ENCODE results near the gene MAP3K14.
"Not testable (repeated sequence)": the region's sequence is repeated elsewhere in the genome, so short reads cannot be mapped to it uniquely, and the experiment has no call there.

The MAP3K14 gene

DNA sequence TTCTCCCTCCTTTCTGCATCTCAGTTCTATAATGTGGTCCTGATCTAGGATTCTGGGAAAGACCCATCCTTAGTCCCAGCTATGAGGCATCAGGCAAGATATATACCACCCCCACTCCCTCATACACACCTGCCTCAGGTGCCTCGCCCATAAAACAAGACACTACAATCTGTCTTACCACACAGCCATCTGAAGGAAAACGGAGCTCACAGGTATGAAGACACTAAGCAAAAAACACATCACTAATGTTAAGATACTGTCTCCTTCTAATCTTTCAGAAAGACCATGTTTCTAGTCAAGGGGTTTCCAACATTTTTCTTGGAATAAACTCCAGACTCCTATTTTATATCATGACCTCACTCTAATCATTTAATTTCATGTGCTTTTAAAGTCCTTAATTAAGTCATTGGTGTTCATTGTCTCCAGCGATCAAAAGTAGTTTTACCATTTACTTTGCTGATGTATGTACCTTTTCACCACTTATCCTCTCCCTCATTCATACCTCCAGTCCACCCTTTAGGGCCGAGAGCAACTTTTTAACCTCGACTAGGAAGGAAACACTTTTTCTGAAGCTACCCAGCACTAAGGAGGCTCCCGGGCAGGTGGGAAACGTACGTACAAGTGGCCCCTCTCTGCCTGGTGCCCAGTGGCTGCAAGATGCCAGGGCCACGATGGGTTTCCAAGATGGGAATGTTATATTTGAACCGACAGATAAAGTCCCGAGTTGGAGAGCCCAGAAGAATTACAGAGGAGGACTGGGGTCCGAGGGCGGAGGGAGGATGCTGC is 979 bp downstream of the MAP3K14 start:
- DNase-seq (ENCODE audit: low read depth) = no peak

DNA sequence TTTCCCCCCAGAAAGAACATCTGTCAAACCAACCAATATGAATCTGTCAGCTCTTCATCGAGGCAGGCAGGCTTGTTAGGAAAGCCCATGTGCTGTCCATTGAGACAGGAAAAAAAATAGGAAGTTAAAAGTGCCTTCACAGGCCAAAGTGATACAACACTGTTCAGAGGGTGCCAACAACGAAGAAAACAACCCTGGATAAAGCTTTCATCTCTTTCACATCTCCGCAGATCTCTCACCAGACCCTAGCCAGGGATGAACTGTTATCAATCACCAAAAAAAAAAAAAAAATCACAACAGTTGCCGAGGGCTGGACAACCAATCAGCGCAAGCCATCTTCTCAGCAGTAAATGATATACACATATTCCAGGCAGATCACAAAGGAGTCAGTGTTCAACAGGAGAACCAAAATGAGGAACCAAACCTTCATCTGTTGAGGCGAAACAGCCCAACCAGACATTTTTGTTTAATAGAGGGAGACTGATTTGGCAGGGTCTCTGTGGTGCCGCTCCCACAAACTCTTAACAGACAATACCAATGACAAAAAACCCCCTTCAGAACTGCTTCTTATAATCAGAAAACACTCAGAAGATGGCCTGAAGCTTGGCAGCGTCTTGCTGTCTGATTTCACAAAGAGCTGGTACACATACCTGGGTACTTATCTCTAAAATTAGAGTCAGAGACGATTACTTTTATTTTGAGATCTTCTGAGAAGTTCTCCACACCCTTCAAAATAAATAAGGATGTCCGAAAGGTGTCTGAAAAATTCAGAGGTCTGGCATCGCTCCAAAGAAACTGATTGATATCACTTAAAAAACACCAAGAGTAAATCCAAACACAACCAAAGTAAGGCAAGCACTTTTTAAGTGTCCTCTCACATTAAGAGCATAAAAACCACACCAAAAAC is 1.8 kb downstream of the MAP3K14 start:
- no peak for DNase-seq (ENCODE audit: low read depth)

DNA sequence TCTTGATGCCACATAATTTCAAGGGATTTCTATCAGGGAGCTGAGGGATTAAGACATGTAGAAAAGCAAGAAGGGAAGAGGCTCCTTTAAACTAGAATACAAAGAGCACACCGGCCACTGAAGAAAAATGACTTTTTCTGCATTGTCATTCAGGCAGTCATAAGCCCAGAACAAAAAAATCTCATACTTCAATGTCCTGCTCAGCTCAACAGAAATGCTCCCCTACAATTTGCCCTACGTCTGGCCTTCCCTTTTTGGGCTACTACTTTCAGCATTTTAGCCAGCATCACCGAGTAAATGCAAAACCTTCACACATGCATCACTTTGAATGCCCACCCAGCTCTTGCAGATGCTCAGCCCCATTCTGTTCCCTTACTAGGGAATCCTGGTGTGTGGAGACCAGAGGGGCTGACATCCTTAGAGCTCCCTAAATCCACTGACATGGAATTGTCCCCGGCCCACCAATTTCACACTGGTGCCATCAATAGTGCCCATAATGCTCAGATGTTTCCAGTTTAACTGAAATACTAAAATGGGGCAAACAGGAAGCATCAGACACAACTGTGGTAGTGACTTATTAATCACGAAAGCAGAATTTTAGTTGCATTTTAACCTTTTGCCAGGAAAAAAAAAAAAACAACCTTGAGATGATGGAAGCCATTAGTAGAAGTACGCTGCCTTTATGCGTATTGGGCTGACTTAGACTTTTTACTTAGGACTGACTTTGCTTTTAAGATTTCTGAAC is 2.7 kb downstream of the MAP3K14 start:
- DNase-seq (ENCODE audit: low read depth) = no peak

DNA sequence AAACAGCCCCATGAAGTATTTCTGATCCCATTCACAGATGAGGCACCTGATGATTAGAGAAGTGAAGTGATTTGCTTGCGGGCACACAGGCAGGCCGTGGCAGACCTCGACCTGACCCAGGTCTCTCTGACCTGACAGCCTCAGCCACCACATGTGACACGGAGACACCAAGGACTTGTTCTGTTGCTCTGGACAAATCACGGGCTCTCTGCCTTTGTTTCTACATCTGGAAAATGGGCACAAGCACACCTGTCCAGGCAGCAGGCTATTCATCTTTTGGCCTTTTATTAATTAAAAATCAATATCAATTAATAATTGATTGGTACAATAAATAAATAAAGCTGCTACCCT is 3.4 kb downstream of the MAP3K14 start:
- DNase-seq (ENCODE audit: low read depth) = no peak

DNA sequence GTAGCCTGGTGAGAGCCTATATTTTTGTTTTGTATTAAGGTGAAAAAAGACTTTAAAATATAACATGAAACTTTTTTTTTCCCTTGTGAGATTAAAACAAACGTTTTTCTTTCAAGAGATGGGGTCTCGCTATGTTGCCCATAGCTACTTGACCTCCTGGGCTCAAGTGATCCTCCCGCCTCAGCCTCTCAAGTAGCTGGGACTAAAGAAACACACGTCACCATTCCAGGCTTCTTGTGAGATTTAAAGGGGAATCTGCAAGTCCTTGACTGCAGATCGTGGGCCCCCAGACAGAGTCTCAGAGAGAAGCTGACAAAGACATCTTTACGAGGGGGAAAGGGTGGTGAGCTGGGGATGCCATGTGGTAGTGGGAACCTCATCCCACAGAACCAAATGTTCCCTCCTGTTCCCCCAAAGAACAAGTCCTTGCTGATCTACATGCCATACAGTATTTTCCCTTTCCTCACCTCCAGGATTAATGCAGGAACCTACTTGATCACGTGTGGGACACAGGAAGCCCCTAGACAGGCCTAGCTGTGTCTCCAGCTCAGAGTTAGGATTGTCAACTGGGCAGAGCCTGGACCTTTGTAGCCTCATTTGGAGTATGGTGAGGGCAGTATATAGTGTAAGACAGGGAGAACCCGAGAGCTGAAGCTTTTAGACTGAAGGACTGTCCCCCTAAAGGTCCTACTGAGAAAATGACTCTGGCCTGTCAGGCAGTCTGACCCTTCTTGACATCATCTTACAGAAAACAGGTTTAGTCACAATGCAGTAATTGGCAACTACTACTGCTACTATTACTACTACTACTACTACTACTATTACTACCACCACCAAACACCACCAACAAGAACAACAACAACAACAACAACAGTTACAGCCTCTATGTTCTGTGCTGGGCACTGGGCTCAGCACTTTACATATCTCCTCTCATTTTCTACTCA is 4.1 kb downstream of the MAP3K14 start:
- DNase-seq (ENCODE audit: low read depth) = no peak

DNA sequence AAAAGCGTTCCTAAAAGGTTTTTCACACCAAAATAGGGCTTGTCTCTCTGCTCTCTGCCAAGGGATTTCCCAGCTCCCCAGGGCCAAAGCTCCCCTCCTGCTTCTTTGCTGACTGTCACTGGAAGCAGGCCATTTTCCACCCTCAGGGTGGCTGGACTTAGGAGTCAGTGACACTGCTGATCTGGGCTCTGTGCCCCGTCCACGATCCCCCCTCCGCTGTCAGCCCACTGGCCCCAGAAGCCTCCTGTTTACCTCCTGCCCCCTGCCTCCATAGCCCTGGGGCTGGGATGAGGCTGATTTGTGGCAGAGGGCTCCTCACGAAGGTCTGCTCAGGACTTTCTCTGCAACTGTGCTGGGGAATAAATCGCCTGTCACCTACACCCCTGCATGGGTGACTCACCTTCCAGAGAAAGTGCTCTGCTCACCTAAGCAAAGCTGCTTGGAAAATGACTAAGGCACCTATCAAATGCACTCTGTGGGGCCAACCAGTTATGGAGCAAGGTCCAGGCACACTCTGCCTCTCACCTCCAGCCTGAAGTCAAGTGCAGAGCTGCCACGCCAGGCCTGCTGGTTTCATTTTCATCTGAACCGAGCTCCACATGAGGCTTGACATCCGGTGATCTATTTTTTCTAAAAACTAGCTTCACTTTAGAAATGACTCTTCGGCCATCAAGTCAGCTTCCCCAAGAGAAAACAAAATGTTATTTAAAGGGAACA is 4.9 kb downstream of the MAP3K14 start:
- peak; percentile 36 for DNase-seq (ENCODE audit: low read depth)

DNA sequence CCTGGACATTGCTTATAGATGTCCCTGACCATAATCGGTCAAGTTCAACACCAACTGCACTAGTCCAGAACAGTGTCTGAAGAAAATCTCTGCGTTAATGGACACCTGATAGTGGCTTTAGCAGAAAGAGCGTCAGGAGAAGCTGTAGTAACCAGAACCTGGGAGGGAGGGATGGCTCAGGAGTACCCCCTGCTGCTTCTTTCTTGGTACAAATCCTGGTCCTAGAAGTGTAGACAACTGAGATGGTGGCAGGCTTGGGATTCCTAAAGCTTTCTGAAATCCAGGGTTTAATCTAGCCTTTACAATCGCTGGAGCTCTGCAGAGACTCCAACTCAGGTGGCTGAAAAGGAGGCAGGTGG is 5.4 kb downstream of the MAP3K14 start:
- no peak for DNase-seq (ENCODE audit: low read depth)

DNA sequence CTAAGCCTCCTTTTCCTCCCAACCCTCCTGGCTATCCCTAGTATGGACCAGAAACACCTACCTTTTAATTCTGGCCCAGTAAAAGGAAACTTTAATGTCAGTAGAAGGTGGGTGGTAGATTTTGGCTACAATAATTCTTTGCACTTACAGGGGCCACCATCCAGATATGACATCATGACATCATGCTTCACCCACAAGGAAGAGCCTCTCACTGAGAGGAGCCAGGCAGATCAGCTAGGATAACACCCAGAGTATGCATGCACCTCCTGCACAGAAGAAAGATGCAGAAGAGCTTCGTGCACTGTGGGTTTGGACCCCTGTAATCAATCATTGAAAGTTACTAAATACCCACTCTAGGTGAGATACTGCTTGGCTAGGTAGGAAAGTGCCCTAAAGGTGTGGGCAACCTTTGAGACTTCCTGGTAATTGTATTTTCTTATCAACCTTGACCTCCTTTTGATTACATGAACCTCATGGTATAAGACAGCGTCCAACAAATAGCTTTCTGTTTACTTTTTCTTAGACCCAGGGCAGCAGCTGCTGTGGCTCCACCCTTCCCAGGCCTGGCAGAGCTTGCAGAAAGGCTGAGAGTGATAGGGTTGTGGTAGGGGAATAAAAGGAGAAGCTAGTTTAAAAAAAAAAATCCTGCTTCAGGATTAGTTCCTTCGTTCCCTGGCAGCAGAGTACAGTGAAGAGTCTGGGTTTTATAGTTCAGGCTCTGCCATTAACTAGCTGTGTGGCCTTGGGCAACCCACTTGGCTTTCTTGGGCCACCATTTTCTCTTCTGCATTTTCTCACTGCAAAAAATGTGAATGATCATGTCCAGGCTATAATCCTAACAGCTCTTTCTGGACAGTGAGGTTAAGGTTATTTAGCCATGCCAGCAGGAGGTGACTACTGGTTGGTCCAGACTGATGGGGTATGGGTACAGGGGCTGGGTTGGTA is 6.2 kb downstream of the MAP3K14 start:
- no peak for DNase-seq (ENCODE audit: low read depth)

DNA sequence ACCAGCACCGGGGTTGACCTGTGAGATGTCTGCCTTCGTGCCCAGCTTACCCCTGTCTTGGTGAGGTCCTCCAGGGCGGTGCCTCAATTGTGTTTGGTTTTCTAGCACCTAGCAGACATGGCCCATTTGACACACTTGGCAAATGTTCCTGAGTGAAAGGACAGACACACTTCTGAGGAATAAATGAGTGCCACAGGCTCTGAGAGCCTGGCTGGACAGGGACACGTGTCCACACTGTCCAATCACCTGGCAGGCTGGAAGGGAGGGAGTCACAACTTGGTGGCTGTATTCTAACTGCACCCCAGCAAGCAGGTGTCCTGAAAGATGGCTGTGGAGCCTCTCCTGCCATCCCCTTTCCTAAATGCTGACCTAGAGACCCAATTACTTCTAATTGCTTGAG is 7.4 kb downstream of the MAP3K14 start:
- DNase-seq (ENCODE audit: low read depth) = no peak

DNA sequence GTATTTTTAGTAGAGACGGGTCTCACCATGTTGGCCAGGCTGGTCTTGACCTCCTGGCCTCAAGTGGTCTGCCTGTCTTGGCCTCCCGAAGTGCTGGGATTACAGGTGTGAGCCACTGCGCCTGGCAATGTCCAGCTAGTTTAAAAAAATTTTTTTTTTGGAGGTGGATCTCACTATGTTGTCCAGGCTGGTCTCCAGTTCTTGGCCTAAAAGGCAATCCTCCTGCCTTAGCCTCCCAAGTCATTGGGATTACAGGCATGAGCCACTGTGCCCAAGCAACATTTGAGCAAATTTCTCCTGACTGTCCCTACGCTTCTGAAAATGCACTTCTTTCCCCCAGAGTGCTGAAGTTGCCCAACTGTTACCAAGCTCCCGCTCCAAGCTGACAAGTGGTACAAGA is 8.0 kb downstream of the MAP3K14 start:
- no peak for DNase-seq (ENCODE audit: low read depth)

DNA sequence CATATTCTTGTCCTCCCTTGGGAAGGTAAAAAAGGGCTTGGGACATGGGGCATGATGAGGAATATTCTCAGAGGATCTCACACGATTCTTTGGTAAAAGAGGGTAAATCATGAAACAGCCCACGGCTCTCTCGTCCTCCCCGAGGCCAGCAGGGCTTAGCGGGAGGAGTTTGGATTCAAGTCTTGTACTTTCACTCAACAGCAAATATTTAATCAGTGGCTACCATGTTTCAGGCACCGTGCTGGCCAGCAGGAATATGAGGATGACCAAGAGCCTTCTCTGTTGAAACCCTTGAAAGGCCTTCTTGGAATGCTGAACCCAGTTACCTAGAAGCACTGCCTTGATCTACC is 8.8 kb downstream of the MAP3K14 start:
- DNase-seq (ENCODE audit: low read depth) = no peak

DNA sequence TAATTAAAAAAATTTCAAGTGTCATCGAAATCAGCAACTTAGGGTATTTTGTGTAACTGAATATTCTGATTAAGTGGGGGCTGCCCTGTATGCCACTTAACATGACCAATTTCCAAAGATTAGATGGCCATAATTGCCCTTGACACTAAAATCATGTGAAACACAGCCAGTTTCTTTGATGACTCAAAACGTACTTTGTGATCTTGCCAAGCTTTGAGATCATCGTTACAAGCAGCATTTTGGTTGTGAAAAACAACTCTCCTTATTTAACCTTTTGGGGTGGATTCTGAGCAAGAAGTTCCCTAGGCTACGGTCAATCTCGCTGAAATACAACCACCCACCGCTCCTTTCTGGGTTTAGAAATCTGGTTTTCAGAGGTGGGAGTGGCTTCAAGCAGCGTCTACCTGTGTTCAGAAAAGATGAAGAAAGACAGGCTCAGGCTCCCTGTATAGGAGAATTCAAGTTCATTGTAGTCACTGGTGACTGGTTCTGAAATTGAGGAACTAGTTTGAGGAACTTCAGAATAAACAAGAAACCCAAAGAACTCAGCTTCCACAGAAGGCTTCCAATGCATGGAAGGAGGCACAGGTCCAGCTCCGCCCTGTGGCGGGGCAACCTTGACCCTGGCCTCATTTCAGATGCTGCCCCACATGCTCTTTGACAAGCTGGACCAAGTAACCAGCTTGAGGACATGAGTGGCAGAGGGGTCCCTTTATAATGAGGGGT is 9.4 kb downstream of the MAP3K14 start:
- no peak for DNase-seq (ENCODE audit: low read depth)

DNA sequence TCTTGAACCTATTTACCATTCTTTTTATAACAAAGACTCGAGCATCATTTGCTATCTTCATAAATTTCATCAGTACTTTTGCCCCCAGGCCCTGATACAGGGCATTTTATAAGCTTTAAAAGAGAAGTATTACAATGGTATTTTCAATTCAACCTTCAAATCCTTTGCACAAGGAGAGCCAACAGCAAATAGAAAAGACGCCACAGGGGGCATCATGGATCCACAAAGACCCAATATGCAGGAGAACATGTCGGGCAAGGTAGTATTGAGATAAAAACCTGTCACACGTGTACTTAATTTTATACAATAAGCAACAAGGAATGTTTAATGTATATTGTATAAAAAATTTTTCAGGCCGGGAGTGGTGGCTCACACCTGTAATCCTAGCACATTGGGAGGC is 10.2 kb downstream of the MAP3K14 start:
- no peak for DNase-seq (ENCODE audit: low read depth)

DNA sequence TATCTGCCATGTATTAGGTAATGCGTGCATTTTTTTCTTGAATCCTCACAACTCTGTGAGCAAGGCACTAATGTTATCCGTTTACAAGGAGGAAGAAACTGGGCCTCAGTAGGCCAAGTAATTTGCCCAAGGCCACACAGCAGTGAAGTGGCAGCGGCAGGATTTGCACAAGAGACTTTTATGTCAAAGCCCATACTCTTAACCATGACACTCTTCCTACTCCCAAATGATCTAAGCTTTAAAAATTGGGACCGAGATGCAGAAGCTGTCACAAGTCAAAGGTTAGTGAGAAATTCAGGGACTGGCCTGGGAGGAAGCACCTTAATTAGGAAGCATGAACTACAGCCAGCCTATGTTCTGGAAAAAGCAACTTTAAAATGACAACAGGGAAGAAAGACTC is 10.7 kb downstream of the MAP3K14 start:
- no peak for DNase-seq (ENCODE audit: low read depth)

DNA sequence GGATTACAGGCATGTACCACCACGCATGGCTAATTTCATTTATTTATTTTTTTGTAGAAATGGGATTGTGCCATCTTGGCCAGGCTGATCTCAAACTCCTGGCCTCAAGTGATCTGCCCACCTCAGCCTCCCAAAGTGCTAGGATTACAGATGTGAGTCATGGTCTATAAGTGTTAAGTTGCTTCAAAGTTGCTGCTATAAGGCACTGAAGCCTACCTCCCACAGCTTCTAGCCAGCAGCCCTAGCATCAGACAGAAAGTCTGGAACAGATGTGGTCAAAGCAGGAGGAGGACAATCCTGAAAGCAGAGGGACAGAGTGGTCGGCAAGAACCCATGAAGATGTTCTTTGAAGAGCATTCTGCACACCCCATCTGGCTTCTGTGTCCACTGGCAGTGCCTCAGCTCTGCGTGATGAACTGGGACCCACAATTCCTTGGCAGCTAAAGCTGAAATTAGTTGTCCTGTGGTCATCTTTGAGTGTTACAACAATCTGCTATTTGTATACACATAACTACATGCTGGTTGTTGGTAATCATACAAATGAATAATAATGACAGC is 11.2 kb downstream of the MAP3K14 start:
- DNase-seq (ENCODE audit: low read depth) = no peak

DNA sequence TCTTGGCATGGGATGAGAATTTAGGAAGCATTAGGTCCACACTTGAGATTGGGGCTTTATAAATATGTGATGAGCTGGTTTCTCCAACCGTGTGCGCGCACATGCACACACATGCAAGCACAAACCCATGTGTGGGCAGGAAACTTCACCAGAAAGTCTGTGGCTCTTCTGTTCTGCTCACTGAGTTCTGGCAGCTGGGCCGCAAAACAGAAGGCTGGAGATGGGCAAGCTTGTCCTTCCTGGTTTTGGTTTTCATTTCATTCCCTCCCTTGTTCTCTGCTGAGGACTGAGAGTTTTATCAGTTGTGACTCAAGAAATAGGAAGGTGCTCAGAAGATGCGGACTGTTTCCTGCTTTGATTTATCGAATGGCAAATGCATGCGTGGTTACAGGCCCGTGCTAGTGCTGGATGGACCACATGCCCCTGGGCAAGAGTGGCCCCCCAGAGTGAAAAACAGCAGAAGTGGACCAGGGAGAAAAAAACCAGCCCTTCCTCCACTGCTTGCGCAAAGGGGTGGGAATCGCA is 14.1 kb downstream of the MAP3K14 start:
- no peak for DNase-seq (ENCODE audit: low read depth)

DNA sequence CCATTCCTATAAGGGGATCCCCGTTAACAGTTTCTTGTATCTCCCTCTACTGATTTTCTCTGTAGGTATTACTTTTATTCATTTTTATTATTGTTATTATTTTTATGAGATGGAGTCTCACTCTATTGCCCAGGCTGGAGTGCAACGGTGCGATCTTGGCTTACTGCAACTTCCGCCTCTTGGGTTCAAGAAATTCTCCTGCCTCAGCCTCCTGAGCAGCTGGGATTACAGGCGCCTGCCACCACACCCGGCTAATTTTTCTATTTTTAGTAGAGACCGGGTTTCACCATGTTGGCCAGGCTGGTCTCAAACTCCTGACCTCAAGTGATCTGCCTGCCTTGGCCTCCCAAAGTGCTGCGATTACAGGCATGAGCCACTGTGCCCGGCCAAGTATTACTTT is 14.6 kb downstream of the MAP3K14 start:
- not testable (repeated sequence) for DNase-seq (ENCODE audit: low read depth)

DNA sequence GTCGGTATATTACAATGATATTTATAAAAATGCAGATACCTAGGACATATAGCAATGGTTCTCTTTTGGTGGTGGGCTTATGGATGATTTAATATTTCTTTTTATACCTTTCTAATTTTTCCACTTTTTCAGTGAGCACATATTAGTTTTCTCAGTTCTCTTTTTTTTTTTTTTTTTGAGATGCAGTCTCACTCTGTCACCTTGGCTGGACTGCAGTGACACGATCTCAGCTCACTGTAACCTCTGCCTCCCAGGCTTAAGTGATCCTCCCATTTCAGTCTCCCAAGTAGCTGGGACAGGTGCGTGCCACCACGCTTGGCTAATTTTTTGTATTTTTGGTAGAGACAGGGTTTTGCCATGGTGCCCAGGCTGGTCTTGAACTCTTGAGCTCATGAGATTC is 15.1 kb downstream of the MAP3K14 start:
- DNase-seq (ENCODE audit: low read depth) = no peak

All from T follicular helper cell (primary cell).